HG03469 (cell line): ENCODE data around the gene CXorf49B.

Experiments
- ATAC-seq: cut with Tn5 transposase; IDR thresholded peaks from one replicate; pipeline ENCODE4 v1.9.1; 2021; ENCODE audit warnings: mild to moderate bottlenecking, moderate library complexity, moderate number of reproducible peaks; ENCODE audit not compliant: unreplicated experiment

The CXorf49B gene

GRCh38 chrX:71815121-71815905 is 52.2 kb downstream of the CXorf49B start:
- ATAC-seq = no peak

DNA sequence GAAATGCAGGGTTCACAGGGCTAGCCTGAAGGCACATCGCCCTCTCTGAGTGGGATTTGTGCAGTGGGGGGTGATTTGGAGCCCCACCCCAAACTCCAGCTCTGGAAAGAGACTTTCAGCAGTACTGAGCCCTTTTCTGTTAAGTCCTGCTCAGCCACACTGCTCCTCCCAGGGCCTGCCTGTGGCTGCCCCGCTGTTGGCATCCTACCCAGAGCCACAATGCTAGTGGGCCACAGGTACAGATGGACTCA is 52.7 kb downstream of the CXorf49B start:
- ATAC-seq = no peak
